ENCODE results near the gene NOTCH4.

NOTCH4 gene

GRCh38 chr6:32158052-32158451 lies 65.8 kb downstream of the NOTCH4 start:
- no peak for DNase-seq

GRCh38 chr6:32156891-32157290 lies 67.0 kb downstream of the NOTCH4 start:
- no peak for DNase-seq

GRCh38 chr6:32154514-32155161 lies 69.2 kb downstream of the NOTCH4 start:
- peak; percentile 23 for DNase-seq

GRCh38 chr6:32153564-32154513 lies 70.0 kb downstream of the NOTCH4 start, which contains the start of gene PPT2:
TSS of gene PPT2 (plus strand) at chr6:32154141. CDS start at chr6:32154595, 454 bp downstream.
- DNase-seq = peak; percentile 38

GRCh38 chr6:32152769-32153563 lies 70.9 kb downstream of the NOTCH4 start:
- no peak for DNase-seq

GRCh38 chr6:32151863-32152768 lies 71.8 kb downstream of the NOTCH4 start, which contains the start of gene PRRT1:
TSS of gene PRRT1 (minus strand) at chr6:32151939. CDS start at chr6:32151827, 112 bp downstream.
- DNase-seq = no peak

- DNase-seq = no peak
These were observed 72.5 kb downstream of the NOTCH4 start for GRCh38 chr6:32151181-32151862.

- DNase-seq = no peak
These were observed 73.7 kb downstream of the NOTCH4 start for GRCh38 chr6:32149932-32150870.

- DNase-seq = no peak
These were observed 74.6 kb downstream of the NOTCH4 start for GRCh38 chr6:32149092-32149755.

GRCh38 chr6:32148289-32149091 lies 75.4 kb downstream of the NOTCH4 start:
- DNase-seq = peak; percentile 80

- peak; percentile 22 for DNase-seq
These were observed 76.3 kb downstream of the NOTCH4 start for GRCh38 chr6:32147401-32148132.

GRCh38 chr6:32146687-32147086 lies 77.2 kb downstream of the NOTCH4 start:
- no peak for DNase-seq

- no peak for DNase-seq
These were observed 77.6 kb downstream of the NOTCH4 start for GRCh38 chr6:32146287-32146686.

Data from suppressor macrophage treated with lipopolysaccharide for 4 hours (primary cell).